Measurements from ENCODE around the gene CBFA2T2.

GRCh38 chr20:33667676-33668465, 178.0 kb downstream of the CBFA2T2 start:
- TF ChIP-seq CTCF (conservative IDR thresholded peaks at IDR 0.05) = peak; percentile 96
- TF ChIP-seq ZFX (IDR thresholded peaks at IDR 0.05) = no peak; the same call in 1 of the 2 replicates
